ENCODE data around the gene VPS54.
"Not testable (repeated sequence)": the region's sequence is repeated elsewhere in the genome, so short reads cannot be mapped to it uniquely, and the experiment has no call there.

The VPS54 gene

DNA sequence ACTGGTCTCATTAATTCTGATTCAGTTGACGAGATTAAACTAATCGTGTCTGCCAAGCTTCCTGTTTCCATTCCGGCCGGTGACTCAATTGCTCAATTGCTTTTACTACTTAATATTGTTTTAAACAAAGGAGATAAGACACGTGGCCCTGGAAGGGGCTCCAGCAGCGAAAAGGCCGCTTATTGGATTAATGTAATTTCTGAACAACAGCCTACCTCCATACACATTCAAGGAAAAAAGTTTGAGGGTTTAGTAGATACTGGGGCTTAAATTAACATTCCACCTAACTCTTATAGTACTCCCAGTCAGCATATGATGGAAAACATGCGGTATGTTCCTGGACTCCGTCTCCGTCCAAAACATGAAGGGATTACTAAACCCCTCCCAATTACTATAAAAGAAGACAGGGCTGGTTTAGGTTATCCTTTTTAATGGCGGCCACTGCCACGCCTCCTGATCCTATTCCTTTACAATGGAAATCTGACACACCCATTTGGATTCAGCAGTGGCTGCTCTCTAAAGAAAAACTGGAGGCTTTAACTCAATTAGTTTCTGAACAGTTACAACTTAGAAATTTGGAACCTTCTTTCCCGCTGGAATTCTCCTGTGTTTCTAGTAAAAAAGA, 27.1 kb downstream of the VPS54 start:
- DNase-seq (ENCODE audit: low read depth), result no peak

DNA sequence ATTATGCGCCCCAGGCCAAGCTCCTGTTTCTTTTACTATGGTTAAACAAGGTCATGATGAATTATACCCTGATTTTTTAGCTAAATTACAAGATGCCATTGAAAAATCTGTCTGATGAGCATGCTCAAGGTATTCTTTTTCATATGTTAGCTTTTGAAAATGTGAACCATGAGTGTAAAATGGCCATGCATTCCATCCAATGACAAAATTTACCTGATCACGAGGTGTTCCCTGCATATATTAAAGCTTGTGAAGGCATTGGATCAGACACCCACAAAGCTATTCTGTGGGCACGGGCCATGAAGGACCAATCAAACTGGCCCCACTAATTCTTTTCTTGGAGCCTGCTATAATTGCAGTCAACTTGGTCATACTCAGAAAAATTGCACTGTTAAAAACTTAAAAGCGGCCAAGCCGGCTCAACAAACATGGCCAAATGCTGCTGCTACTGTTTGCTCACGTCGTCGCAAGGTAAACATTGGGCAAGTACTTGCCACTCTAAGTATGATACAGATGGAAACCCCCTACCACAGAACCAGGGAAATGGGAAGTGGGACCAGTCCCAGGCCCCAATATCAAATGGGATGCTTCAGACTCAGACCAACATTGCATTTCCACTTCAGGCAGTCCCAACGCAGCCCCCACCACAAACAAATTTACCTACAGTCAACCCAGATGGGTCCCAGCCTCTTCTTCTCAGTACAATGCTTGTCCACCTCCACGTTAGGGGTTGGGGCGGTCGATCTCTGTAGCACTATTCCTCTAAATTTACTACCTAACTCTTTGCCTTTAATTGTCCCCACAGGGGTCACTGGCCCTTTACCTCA, 27.8 kb downstream of the VPS54 start:
- not testable (repeated sequence) for DNase-seq (ENCODE audit: low read depth)

DNA sequence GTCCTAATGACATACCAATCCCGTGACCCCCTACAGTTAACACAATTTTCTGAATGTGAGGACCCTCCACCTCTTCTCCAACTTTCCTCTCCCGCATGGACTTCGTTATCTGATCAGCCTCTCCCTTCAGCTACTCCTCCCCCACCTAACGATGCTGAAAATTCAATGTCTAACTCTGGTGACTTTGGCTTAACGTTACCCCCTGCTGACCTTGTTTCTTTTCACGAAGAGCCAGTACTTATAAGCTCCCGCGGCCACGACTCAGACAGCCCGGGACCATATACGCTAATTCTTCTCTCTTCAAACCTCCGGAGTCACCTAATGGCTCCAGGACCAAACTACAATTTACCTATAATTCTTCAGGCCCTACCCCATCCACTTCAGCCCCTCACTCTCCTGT, 29.2 kb downstream of the VPS54 start:
- no peak for DNase-seq (ENCODE audit: low read depth)

DNA sequence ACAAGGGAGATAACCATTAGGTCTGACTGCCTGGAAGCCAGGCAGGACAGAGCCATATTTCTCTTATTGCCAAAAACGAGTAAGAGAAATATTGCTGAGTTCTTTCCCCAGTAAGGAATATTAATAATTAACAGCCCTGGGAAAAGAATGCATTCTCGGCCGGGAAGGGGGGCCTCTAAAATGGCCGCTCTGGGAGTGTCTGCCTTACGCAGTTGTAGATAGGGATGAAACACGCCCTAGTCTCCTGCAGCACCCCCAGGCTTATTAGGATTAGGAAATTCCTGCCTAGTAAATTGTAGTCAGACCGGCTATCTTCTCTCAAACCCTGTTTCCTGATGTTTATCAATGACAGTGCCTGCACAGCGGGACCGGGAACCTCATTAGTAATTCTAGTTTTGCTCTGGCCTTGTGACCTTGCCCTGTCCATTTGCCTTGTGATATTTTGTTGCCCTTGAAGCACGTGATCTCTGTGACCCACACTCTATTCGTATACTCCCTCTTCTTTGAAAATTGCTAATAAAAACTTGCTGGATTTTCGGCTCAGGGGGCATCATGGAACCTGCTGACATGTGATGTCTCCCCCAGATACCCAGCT, 30.3 kb downstream of the VPS54 start:
- DNase-seq (ENCODE audit: low read depth), result not testable (repeated sequence)

DNA sequence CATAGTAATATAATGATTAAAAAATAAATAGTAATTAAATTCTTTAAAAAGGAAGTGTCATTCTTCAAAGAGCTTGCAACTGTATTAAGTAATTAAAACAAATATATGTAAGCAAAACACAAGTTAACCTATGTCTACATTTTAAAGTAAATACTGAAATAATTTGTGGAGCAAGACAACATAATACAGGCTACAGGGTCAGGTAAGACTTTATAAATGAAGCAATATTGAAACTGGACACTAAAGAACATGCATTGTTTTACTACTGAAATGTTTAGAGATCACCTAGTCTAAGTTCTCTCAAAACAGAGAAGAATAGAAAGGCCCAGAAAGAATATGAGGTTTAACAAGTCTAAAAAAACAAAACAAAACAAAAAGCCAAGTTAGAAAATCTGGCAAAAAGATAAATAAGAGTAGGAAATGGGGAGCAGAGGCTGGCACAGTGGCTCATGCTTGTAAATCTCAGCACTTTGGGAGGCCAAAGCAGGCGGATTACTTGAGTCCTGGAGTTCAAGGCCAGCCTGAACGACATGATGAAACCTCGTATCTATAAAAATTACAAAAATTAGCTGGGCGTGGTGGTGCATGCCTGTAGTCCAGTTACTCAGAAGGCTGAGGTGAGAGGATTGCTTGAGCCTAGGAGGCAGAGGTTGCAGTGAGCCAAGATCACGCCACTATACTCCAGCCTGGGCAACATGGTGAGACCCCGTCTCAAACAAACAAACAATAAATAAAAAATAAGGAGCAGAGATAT, 34.4 kb downstream of the VPS54 start:
- DNase-seq (ENCODE audit: low read depth), result no peak

DNA sequence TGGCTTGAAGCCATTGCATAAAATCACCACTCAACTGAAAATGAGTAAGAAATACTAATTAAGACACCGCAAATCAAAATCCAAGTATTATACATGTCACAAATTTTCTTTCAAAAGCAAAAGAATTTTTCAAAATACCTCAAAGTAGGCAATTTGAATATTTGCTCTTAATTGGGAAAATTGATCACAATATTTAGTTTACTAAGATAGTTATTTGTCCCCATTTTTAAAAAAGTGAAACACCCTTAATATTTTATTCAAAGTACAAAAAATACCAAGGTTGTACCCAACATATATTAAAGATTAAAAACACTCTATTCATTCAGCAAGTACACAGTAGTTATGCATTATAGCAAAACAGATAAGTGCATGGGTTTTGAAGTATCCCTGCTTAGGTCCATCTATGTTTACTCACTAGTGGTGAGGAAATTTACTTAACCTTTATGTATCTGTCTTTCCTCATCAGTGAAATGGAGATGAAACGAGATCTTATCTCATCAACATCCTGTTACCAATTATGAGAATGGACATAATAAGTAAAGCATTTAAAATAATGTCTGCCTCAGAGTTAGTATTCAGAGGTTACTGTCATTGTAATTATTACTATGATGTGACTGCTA, 35.1 kb downstream of the VPS54 start:
- DNase-seq (ENCODE audit: low read depth), result no peak

DNA sequence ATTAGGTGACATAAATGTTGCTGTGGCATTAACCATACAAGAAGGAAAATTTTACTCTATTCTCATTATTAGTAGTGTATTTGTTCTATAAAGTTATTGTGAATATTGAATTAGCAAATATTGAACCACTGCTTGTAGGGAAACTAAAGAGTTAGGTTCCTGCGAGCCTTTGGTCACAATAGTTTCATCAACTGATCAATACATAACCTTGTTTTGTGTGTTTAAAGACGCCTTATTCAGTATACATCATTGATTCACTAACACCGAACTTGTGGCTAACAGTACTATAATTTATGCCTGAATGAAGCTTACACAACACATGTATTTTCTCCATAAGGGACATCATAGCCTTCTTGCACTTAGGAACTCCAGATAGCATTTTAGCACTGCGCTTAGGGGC, 36.9 kb downstream of the VPS54 start:
- DNase-seq (ENCODE audit: low read depth), result no peak

DNA sequence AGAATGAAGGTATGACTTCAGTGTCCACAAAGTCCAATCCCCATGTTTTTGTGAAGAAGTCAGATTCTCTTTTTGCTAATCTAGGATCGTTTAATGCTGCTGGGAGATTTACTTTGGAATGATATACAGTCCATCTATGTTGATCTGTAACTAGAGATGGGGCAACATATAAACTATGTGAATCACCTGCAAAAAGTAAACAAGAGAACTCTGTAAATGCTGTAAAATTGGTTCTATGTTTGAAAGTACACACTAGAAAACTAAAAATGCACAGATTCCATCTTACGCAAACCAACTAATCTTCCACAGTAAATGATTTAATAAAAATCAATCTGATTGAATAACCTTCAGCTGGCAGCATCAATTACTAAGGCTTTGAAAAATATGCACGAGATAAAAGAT, 37.5 kb downstream of the VPS54 start:
- no peak for DNase-seq (ENCODE audit: low read depth)

DNA sequence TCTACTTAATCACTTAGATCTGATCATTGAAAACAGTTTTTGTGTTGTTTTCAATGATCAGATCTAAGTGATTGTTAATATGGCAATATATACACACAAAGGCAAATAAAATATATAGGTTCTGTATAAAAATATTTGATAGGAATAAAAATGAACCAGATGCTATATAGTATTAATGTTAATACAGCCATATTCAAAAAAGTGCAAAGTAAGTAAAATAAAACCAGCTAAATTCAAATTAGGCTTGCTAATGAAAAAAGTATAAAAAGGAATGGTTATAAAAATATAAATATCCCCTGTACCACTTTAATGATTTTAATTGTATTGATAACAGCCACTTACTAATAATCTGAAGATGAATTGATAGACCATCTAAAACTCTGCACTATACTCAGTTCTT, 38.4 kb downstream of the VPS54 start:
- no peak for DNase-seq (ENCODE audit: low read depth)

DNA sequence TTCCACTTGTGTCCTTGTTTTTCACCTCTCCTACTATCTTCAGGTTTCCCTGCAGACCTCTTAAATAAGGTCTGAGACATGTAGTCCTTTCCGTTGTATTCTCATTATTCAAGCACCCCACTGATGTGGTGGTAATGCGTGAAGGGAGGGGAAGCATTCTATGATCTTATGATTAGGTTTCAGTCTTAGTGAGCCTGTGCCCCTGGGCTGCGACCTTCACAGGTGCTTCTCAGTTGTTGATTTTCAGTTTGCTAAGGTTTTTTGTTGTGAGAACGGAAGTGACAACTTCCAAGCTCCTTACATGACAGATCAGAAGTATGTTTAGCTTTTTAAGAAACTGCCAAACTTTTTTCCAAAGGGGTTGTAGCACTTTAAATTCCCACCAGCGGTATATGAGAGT, 41.3 kb downstream of the VPS54 start:
- no peak for DNase-seq (ENCODE audit: low read depth)

DNA sequence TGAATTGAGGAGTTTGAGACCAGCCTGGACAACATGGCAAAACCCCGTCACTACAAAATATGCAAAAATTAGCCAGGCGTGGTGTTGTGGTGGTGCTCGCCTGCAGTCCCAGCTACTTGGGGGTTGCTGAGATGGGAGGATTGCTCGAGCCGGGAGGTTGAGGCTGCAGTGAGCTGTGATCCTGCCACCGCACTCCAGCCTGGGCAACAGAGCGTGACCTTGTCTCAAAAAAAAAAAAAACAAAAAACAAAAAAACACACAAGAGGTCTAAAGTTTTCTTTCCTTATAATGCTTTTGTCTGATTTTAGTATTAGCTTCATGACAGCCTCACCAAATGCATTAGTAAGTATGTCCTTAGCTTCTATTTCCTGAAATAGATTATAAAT, 43.1 kb downstream of the VPS54 start:
- no peak for DNase-seq (ENCODE audit: low read depth)

DNA sequence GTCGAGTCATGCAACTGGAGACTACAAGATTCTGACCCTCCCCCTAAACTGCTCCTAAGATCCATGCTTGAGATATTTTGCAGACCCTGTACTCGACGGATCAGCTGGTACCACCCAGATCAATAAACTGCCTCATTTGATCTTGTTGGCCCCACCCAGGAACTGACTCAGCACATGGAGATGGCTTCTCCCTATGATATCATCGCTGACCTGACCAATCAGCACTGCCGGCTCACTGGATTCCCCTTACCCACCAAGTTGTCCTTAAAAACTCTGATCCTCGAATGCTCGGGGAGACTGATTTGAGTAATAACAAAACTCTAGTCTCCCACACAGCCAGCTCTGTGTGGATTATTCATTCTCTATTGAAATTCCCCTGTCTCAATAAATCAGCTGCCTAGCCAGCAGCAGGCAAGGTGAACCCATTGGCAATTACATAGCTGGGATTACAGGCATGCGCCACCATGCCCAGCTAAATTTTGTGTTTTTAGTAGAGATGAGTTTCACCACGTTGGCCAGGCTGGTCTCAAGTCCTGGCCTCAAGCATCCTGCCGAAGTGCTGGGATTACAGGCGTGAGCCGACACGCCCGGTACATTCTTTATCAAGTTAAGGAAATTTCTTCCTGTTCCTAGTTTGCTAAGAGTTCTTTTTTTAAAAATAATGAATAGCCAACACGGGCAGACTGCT, 43.6 kb downstream of the VPS54 start:
- DNase-seq (ENCODE audit: low read depth), result no peak

DNA sequence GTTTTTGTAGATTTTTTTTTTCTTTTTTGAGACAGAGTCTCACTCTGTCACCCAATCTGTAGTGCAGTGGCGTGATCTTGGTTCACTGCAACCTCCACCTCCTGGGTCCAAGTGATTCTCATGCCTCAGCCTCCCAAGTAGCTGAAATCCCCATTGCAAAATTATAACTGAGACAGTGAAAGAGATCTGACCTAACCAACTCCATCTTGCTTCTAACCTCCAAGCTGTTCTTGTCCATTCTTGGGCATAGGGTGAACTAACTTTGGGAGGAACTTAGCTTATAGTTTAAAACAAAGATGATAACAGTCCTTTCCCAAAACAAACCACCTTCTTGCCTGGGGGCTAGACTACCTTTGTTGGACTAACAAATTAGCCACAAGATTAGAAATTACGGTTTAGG, 44.2 kb downstream of the VPS54 start:
- not testable (repeated sequence) for DNase-seq (ENCODE audit: low read depth)

DNA sequence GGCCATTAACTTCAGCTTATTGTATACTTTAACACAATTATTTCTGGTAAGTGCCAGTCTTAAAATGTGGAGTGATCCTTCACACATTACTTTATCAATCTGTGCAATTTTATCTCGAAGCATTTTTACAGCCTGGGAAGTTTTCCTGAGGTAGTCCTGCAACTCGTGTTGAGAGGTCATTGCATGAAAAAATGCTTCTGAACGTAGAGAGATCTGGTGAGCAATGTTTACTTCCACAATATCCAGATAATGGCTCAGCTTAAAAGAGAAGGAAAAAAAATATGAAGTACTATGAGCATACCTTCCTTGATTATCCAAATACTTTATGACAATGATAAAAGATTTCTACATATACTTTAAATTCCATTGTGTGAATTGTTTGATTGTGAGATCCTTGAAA, 57.0 kb downstream of the VPS54 start:
- DNase-seq (ENCODE audit: low read depth), result no peak

DNA sequence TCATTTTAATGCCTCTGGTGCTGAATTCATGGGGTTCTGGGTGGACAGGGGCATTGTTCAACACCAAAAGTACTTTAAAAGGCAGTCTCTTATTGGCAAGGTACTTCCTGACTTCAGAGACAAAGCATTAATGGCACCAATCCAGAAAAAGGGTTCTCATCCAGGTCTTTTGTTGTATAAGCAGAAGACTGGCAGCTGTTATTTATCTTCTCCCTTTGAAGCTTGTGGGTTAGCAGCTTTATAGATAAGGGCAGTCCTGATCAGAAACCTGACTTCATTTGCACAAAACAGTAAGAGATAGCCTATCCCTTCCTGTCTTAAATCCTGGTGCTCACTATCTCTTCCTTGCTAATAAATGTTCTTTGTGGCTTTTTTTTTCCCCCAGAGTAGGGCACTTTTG, 68.8 kb downstream of the VPS54 start:
- DNase-seq (ENCODE audit: low read depth), result no peak

DNA sequence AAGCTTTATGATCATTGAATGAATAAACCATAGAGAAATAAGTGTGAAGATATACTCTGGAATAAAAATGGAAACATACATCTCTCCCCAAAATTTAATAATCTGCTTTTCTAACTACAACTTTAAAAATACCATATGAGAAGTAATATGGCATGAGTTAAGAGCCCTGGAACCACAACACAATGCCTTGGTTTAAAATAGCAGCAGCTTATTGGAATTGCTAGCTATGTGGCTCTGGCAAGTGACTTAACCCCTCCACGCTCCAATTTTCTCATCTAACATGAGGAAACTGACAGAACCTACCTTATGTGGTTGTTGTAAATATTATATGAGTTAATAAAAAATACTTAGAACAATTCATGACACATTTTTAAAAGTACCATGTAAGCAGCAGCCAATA, 76.4 kb downstream of the VPS54 start:
- no peak for DNase-seq (ENCODE audit: low read depth)

DNA sequence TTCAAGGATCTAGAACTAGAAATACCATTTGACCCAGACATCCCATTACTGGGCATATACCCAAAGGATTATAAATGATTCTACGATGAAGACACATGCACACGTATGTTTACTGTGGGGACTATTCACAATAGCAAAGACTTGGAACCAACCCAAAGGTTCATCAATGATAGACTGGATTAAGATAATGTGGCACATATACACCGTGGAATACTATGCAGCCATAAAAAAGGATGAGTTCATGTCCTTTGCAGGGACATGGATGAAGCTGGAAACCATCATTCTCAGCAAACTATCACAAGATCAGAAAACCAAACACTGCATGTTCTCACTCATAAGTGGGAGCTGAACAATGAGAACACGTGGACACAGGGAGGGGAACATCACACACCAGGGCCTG, 87.1 kb downstream of the VPS54 start:
- not testable (repeated sequence) for DNase-seq (ENCODE audit: low read depth)

DNA sequence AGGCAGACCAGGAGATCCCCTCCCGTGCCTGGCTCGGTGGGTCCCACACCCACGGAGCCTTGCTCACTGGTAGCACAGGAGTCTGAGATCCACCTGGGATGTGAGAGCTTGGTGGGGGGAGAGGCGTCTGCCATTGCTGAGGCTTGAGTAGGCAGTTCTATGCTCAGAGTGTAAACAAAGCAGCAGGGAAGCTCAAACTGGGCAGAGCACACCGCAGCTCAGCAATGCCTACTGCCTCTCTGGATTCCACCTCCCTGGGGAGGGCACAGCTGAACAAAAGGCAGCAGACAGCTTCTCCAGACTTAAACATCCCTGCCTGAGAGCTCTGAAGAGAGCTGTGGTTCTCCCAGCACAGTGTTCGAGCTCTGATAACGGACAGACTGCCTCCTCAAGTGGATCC, 92.4 kb downstream of the VPS54 start:
- DNase-seq (ENCODE audit: low read depth), result no peak

DNA sequence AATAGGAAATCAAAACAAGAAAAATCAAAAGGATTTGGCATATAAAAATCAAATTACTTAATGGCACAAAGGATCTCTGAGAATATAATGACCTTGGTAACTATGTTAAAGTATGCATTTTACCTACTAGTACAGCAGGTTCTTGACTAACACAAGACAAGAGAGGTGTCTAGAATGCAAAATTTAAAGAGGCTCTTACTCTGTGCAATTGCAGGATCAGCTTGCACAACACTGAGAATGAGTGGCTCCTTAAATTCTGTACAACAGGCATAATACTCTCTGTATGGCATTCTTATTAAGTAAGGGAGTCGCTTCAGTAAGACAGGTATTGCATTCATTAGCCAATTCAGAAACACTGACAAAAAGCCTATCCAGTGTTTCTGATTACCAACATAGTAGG, 104.9 kb downstream of the VPS54 start:
- DNase-seq (ENCODE audit: low read depth), result no peak

DNA sequence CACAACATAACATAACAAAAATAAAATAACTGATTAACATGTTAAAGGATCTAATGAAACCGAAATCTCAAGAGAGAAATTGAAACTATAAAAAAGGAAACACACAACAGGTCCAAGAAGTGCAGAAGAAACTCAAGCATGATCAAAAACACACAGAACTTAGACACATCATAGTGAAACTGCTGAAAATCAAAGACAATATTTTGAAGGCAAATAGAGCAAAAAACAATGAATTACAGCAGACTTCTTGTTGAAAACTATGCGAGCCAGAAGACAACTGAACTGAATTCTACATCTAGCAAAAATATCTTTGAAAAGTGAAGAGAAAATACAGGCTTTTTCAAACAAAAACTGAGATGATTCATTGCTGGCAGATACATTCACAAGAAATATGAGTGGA, 116.2 kb downstream of the VPS54 start:
- DNase-seq (ENCODE audit: low read depth), result no peak

DNA sequence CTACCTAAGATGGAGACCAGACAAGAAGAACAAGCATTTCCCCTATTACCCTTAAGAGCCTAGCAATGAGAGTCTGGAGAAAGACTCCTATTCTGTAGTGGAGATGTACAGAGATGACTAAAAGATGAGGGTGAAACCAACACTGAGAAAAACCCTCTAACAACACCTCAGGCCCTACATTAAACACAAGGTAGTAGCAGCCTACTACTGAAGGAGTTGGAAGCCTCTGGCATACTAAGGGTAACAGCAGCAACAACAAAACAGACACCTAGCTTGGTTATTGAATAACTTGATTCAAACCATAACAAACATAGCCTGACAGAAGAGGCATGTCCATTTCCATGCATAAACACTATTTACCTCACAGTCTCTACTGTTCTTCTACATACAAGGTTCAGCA, 117.1 kb downstream of the VPS54 start:
- DNase-seq (ENCODE audit: low read depth), result no peak

DNA sequence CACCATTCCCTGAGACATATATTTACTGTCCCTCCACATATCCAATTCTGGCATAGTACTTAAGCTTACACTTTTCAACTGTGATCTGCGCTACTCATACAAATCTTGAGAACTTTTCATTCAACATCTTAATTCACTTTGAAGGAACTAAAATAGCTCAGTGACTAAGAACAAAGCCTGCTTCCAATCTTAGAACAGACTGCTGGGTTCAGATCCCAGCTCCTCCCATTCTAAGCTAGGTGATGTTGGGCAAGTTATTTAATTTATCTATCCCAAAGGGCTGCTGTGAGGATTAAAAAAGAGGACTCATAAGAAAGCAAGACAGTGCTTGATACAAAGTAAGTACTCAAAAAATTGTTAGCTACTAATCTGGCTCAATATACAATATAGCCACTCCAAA, 119.6 kb downstream of the VPS54 start:
- DNase-seq (ENCODE audit: low read depth), result no peak

Data from GM04504 (cell line).